Esophagus squamous epithelium (tissue), 4 donors: ENCODE measurements around the gene SRRT.

ENCODE experiments used
- POLR2A ChIP-seq, 4 donors: fragments of 450-650 bp; IDR thresholded peaks; one replicate each; pipeline ENCODE4 v1.6.1; 2017; ENCODE audit warnings: antibody characterized with exemption in 4 of 4, mild to moderate bottlenecking in 4 of 4, moderate library complexity in 3 of 4
- TF ChIP-seq, protein P1 (sequence below), 6 experiments: fragments of 450-650 bp in 4 of 6; fragments of 200-600 bp in 2 of 6; sonication (generic) in 2 of 6; IDR thresholded peaks; one replicate each; pipeline ENCODE4 v1.5.1; 2016 to 2019; ENCODE audit warnings: antibody characterized with exemption in 6 of 6, mild to moderate bottlenecking in 4 of 6, moderate library complexity in 4 of 6

- TF ChIP-seq, protein P1, sequence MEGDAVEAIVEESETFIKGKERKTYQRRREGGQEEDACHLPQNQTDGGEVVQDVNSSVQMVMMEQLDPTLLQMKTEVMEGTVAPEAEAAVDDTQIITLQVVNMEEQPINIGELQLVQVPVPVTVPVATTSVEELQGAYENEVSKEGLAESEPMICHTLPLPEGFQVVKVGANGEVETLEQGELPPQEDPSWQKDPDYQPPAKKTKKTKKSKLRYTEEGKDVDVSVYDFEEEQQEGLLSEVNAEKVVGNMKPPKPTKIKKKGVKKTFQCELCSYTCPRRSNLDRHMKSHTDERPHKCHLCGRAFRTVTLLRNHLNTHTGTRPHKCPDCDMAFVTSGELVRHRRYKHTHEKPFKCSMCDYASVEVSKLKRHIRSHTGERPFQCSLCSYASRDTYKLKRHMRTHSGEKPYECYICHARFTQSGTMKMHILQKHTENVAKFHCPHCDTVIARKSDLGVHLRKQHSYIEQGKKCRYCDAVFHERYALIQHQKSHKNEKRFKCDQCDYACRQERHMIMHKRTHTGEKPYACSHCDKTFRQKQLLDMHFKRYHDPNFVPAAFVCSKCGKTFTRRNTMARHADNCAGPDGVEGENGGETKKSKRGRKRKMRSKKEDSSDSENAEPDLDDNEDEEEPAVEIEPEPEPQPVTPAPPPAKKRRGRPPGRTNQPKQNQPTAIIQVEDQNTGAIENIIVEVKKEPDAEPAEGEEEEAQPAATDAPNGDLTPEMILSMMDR (IDR thresholded peaks at IDR 0.05) = no peak
- TF ChIP-seq POLR2A (IDR thresholded peaks at IDR 0.05) = no peak
Observed at GRCh38 chr7:100879685-100880261, 4.9 kb downstream of the SRRT start.
